WTC11 (cell line): ENCODE measurements around the gene TIMM50. TPM values are rescaled to one million over a fixed set of nuclear protein-coding genes. Genes with fewer than 3 reads are reported as not detected.

Source experiments
- ATAC-seq: fragments of 200-7000 bp; cut with Tn5 transposase; 2 replicates; pipeline ENCODE4 v1.10.0; 2021; ENCODE audit warnings: mild to moderate bottlenecking, moderate library complexity
- CTCF ChIA-PET: fragments of 300-600 bp; sonication (Branson Sonifier 250); formaldehyde crosslinking; loops from one replicate; lab custom pipeline; 2021; ENCODE audit warnings: antibody characterized with exemption; lab: Charles Lee
- POLR2A ChIA-PET: fragments of 350-600 bp; sonication (Branson Sonifier 250); formaldehyde crosslinking; loops from one replicate; lab custom pipeline; 2021; ENCODE audit warnings: antibody characterized with exemption; lab: Charles Lee
- DNase-seq: peaks from one replicate; pipeline ENCODE4 v3.0.0; 2021; ENCODE audit warnings: low spot score
- H3K27ac Mint-ChIP-seq: 2 replicates; pipeline ENCODE4 v1.8.0; 2021; ENCODE audit warnings: mixed read lengths
- H3K27me3 Mint-ChIP-seq: 2 replicates; pipeline ENCODE4 v1.8.0; 2021; ENCODE audit warnings: low read depth, mild to moderate bottlenecking, moderate library complexity, mixed read lengths
- H3K36me3 Mint-ChIP-seq: 2 replicates; pipeline ENCODE4 v1.8.0; 2021; ENCODE audit warnings: mixed read lengths
- H3K4me1 Mint-ChIP-seq: 2 replicates; pipeline ENCODE4 v1.8.0; 2022; ENCODE audit warnings: mixed read lengths
- H3K4me3 Mint-ChIP-seq: 2 replicates; pipeline ENCODE4 v1.8.0; 2021; ENCODE audit warnings: mild to moderate bottlenecking, moderate library complexity, mixed read lengths
- H3K9me3 Mint-ChIP-seq: 2 replicates; pipeline ENCODE4 v1.8.0; 2021; ENCODE audit warnings: mixed read lengths
- CREM ChIP-seq: sonication (generic); formaldehyde crosslinking; IDR thresholded peaks from 2 replicates; pipeline ENCODE4 v1.8.1; 2022; ENCODE audit warnings: mild to moderate bottlenecking, missing genetic modification reagents, moderate library complexity
- MXD4 ChIP-seq: fragments of 250-450 bp; sonication (Bioruptor Pico); IDR thresholded peaks from 2 replicates; pipeline ENCODE4 v1.8.0; 2021; ENCODE audit warnings: mild to moderate bottlenecking, moderate library complexity, borderline replicate concordance
- RELA ChIP-seq: sonication (generic); formaldehyde crosslinking; IDR thresholded peaks from 2 replicates; pipeline ENCODE4 v1.8.1; 2022; ENCODE audit warnings: missing genetic modification reagents, mild to moderate bottlenecking, borderline replicate concordance
- TEAD4 ChIP-seq: sonication (generic); formaldehyde crosslinking; IDR thresholded peaks from 2 replicates; pipeline ENCODE4 v1.8.0; 2022; ENCODE audit warnings: mild to moderate bottlenecking, missing genetic modification reagents
- TP53 ChIP-seq: sonication (generic); formaldehyde crosslinking; IDR thresholded peaks from 2 replicates; pipeline ENCODE4 v1.8.1; 2023; ENCODE audit warnings: mild to moderate bottlenecking, missing genetic modification reagents
- ZNF121 ChIP-seq: sonication (generic); formaldehyde crosslinking; IDR thresholded peaks from 2 replicates; pipeline ENCODE4 v1.8.0; 2023; ENCODE audit warnings: missing genetic modification reagents
- ZNF138 ChIP-seq: sonication (generic); formaldehyde crosslinking; conservative IDR thresholded peaks from 2 replicates; pipeline ENCODE4 v1.8.1; 2022; ENCODE audit warnings: mild to moderate bottlenecking, moderate library complexity, missing genetic modification reagents
- ZNF219 ChIP-seq: sonication (generic); formaldehyde crosslinking; IDR thresholded peaks from 2 replicates; pipeline ENCODE4 v1.8.0; 2023; ENCODE audit warnings: missing genetic modification reagents, mild to moderate bottlenecking, borderline replicate concordance
- ZNF232 ChIP-seq: sonication (generic); formaldehyde crosslinking; IDR thresholded peaks from 2 replicates; pipeline ENCODE4 v1.8.0; 2022; ENCODE audit warnings: mild to moderate bottlenecking, missing genetic modification reagents
- total RNA-seq: library from RNA; stranded (reverse); gene quantifications from 3 replicates; pipeline ENCODE4 v1.2.3, GENCODE V29; 2021
- TF ChIP-seq, protein P1 (sequence below): sonication (generic); formaldehyde crosslinking; conservative IDR thresholded peaks from 2 replicates; pipeline ENCODE4 v1.8.1; 2023; ENCODE audit warnings: mild to moderate bottlenecking, low read depth, missing genetic modification reagents, moderate library complexity
- TF ChIP-seq, protein P2 (sequence below): sonication (generic); formaldehyde crosslinking; IDR thresholded peaks from 2 replicates; pipeline ENCODE4 v1.8.0; 2023; ENCODE audit warnings: missing genetic modification reagents
- TF ChIP-seq, protein P3 (sequence below): sonication (generic); formaldehyde crosslinking; IDR thresholded peaks from 2 replicates; pipeline ENCODE4 v1.8.0; 2022; ENCODE audit warnings: mild to moderate bottlenecking, missing genetic modification reagents
- TF ChIP-seq, protein P4 (sequence below): sonication (generic); formaldehyde crosslinking; IDR thresholded peaks from 2 replicates; pipeline ENCODE4 v1.8.1; 2023; ENCODE audit warnings: mild to moderate bottlenecking, missing genetic modification reagents, moderate library complexity
- TF ChIP-seq, protein P5 (sequence below): sonication (generic); formaldehyde crosslinking; IDR thresholded peaks from 2 replicates; pipeline ENCODE4 v1.8.1; 2022; ENCODE audit warnings: low read depth, missing genetic modification reagents, borderline replicate concordance
- TF ChIP-seq, protein P6 (sequence below): fragments of 250-450 bp; sonication (Bioruptor Pico); IDR thresholded peaks from 2 replicates; pipeline ENCODE4 v1.9.0; 2021; ENCODE audit warnings: moderate library complexity, mild to moderate bottlenecking, inconsistent platforms, borderline replicate concordance
- TF ChIP-seq, protein P7 (sequence below): sonication (generic); formaldehyde crosslinking; IDR thresholded peaks from 2 replicates; pipeline ENCODE4 v1.8.0; 2023; ENCODE audit warnings: missing genetic modification reagents, mild to moderate bottlenecking, borderline replicate concordance

Gene TIMM50
- total RNA-seq, 1 experiment from 2014 or later, result 154 TPM

DNA sequence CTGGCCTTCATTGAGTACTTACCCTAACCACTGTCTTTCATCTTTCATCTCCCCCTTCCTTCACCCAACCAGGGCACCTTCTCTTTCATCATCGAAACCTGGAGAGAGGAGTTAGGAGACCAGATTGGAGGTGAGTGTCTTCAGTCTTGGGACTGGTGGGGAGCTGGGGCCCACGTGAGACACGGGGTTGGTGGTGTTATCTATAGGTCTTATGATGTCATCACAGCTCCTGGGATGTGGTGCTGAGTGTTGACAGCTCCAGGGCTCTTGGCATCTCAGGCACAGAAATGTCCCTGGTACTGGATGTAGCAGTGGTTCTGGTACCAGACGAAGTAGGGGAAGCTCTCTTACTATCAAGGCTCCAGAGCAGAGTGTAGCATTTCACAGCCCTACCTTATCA lies 19.9 kb downstream of the TIMM50 start (continued):
- TF ChIP-seq TP53 (CRISPR knock-in tag) (no peak), CREM (CRISPR knock-in tag) (no peak), ZNF121 (CRISPR knock-in tag) (no peak)
- TF ChIP-seq, protein P1, sequence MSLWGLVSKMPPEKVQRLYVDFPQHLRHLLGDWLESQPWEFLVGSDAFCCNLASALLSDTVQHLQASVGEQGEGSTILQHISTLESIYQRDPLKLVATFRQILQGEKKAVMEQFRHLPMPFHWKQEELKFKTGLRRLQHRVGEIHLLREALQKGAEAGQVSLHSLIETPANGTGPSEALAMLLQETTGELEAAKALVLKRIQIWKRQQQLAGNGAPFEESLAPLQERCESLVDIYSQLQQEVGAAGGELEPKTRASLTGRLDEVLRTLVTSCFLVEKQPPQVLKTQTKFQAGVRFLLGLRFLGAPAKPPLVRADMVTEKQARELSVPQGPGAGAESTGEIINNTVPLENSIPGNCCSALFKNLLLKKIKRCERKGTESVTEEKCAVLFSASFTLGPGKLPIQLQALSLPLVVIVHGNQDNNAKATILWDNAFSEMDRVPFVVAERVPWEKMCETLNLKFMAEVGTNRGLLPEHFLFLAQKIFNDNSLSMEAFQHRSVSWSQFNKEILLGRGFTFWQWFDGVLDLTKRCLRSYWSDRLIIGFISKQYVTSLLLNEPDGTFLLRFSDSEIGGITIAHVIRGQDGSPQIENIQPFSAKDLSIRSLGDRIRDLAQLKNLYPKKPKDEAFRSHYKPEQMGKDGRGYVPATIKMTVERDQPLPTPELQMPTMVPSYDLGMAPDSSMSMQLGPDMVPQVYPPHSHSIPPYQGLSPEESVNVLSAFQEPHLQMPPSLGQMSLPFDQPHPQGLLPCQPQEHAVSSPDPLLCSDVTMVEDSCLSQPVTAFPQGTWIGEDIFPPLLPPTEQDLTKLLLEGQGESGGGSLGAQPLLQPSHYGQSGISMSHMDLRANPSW (CRISPR knock-in tag), result no peak
- TF ChIP-seq, protein P2, sequence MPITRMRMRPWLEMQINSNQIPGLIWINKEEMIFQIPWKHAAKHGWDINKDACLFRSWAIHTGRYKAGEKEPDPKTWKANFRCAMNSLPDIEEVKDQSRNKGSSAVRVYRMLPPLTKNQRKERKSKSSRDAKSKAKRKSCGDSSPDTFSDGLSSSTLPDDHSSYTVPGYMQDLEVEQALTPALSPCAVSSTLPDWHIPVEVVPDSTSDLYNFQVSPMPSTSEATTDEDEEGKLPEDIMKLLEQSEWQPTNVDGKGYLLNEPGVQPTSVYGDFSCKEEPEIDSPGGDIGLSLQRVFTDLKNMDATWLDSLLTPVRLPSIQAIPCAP (CRISPR knock-in tag), result no peak
- TF ChIP-seq, protein P3, sequence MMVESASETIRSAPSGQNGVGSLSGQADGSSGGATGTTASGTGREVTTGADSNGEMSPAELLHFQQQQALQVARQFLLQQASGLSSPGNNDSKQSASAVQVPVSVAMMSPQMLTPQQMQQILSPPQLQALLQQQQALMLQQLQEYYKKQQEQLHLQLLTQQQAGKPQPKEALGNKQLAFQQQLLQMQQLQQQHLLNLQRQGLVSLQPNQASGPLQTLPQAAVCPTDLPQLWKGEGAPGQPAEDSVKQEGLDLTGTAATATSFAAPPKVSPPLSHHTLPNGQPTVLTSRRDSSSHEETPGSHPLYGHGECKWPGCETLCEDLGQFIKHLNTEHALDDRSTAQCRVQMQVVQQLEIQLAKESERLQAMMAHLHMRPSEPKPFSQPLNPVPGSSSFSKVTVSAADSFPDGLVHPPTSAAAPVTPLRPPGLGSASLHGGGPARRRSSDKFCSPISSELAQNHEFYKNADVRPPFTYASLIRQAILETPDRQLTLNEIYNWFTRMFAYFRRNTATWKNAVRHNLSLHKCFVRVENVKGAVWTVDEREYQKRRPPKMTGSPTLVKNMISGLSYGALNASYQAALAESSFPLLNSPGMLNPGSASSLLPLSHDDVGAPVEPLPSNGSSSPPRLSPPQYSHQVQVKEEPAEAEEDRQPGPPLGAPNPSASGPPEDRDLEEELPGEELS (CRISPR knock-in tag), result no peak

DNA sequence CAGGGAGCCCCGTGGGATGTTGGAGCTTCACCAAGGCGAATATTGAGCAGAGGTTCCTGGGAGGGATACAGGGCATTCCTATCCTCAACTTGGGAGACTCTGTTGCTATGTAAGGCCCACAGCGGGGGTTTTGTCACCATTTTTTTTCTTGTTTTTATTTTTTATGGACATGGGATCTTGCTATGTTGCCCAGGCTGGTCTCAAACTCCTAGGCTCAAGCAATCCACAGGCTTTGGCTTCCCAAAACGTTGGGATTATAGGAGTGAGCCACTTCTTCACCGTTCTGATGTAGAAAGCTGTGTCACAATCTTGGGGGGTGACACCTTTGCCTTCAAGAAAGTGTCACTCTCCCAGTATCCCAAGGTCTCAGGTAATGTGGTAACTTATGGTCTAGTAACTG lies 20.7 kb downstream of the TIMM50 start:
- ChIA-PET CTCF (interaction anchor here (1.2 kb wide), 1 partner anchor 14 kb away, joined by 4 read pairs; the partner anchor contains the start of gene SELENOV), POLR2A (no interaction called here)
- peaks cover 13% of the 10 kb centered on the region for H3K36me3 Mint-ChIP-seq
- ATAC-seq (no peak), DNase-seq (no peak)
- no peak overlapping the region for H3K27ac Mint-ChIP-seq
- H3K9me3 Mint-ChIP-seq, result no peaks in the 10 kb centered on the region
- peaks cover 20% of the 10 kb centered on the region for H3K4me1 Mint-ChIP-seq
- H3K4me3 Mint-ChIP-seq, result no peak overlapping the region
- peaks cover 82% of the 10 kb centered on the region for H3K27me3 Mint-ChIP-seq
- TF ChIP-seq, protein P4, sequence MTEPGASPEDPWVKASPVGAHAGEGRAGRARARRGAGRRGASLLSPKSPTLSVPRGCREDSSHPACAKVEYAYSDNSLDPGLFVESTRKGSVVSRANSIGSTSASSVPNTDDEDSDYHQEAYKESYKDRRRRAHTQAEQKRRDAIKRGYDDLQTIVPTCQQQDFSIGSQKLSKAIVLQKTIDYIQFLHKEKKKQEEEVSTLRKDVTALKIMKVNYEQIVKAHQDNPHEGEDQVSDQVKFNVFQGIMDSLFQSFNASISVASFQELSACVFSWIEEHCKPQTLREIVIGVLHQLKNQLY (CRISPR knock-in tag), result no peak
- TF ChIP-seq TEAD4 (CRISPR knock-in tag), result no peak
- TF ChIP-seq ZNF232 (CRISPR knock-in tag), result no peak
- TF ChIP-seq, protein P3 (CRISPR knock-in tag), result no peak
- no peak for TF ChIP-seq ZNF138
- TF ChIP-seq MXD4, result no peak
- TF ChIP-seq, protein P5, sequence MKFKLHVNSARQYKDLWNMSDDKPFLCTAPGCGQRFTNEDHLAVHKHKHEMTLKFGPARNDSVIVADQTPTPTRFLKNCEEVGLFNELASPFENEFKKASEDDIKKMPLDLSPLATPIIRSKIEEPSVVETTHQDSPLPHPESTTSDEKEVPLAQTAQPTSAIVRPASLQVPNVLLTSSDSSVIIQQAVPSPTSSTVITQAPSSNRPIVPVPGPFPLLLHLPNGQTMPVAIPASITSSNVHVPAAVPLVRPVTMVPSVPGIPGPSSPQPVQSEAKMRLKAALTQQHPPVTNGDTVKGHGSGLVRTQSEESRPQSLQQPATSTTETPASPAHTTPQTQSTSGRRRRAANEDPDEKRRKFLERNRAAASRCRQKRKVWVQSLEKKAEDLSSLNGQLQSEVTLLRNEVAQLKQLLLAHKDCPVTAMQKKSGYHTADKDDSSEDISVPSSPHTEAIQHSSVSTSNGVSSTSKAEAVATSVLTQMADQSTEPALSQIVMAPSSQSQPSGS (CRISPR knock-in tag), result no peak
- TF ChIP-seq, protein P6, sequence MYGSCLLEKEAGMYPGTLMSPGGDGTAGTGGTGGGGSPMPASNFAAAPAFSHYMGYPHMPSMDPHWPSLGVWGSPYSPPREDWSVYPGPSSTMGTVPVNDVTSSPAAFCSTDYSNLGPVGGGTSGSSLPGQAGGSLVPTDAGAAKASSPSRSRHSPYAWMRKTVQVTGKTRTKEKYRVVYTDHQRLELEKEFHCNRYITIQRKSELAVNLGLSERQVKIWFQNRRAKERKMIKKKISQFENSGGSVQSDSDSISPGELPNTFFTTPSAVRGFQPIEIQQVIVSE, result no peak
- TF ChIP-seq, protein P7, sequence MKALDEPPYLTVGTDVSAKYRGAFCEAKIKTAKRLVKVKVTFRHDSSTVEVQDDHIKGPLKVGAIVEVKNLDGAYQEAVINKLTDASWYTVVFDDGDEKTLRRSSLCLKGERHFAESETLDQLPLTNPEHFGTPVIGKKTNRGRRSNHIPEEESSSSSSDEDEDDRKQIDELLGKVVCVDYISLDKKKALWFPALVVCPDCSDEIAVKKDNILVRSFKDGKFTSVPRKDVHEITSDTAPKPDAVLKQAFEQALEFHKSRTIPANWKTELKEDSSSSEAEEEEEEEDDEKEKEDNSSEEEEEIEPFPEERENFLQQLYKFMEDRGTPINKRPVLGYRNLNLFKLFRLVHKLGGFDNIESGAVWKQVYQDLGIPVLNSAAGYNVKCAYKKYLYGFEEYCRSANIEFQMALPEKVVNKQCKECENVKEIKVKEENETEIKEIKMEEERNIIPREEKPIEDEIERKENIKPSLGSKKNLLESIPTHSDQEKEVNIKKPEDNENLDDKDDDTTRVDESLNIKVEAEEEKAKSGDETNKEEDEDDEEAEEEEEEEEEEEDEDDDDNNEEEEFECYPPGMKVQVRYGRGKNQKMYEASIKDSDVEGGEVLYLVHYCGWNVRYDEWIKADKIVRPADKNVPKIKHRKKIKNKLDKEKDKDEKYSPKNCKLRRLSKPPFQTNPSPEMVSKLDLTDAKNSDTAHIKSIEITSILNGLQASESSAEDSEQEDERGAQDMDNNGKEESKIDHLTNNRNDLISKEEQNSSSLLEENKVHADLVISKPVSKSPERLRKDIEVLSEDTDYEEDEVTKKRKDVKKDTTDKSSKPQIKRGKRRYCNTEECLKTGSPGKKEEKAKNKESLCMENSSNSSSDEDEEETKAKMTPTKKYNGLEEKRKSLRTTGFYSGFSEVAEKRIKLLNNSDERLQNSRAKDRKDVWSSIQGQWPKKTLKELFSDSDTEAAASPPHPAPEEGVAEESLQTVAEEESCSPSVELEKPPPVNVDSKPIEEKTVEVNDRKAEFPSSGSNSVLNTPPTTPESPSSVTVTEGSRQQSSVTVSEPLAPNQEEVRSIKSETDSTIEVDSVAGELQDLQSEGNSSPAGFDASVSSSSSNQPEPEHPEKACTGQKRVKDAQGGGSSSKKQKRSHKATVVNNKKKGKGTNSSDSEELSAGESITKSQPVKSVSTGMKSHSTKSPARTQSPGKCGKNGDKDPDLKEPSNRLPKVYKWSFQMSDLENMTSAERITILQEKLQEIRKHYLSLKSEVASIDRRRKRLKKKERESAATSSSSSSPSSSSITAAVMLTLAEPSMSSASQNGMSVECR (CRISPR knock-in tag), result no peak
- no peak for TF ChIP-seq RELA (CRISPR knock-in tag)
- no peak for TF ChIP-seq ZNF219 (CRISPR knock-in tag)
- TF ChIP-seq, all 79 proteins: peak for 0
